Testis (tissue), 2 donors: Measurements from ENCODE around the gene FHOD3.

Experiments
- POLR2A ChIP-seq: fragments of 450-650 bp; IDR thresholded peaks from one replicate; pipeline ENCODE4 v1.6.1; 2017; ENCODE audit warnings: antibody characterized with exemption, mild to moderate bottlenecking, moderate library complexity
- TF ChIP-seq, protein P1 (sequence below), 3 experiments: fragments of 450-650 bp in 2 of 3; fragments of 200-600 bp in 1 of 3; sonication (generic) in 1 of 3; IDR thresholded peaks; one replicate each; pipeline ENCODE4 v1.5.1; 2016 to 2019; ENCODE audit warnings: antibody characterized with exemption in 3 of 3, mild to moderate bottlenecking in 2 of 3, moderate library complexity in 1 of 3

- TF ChIP-seq, protein P1, sequence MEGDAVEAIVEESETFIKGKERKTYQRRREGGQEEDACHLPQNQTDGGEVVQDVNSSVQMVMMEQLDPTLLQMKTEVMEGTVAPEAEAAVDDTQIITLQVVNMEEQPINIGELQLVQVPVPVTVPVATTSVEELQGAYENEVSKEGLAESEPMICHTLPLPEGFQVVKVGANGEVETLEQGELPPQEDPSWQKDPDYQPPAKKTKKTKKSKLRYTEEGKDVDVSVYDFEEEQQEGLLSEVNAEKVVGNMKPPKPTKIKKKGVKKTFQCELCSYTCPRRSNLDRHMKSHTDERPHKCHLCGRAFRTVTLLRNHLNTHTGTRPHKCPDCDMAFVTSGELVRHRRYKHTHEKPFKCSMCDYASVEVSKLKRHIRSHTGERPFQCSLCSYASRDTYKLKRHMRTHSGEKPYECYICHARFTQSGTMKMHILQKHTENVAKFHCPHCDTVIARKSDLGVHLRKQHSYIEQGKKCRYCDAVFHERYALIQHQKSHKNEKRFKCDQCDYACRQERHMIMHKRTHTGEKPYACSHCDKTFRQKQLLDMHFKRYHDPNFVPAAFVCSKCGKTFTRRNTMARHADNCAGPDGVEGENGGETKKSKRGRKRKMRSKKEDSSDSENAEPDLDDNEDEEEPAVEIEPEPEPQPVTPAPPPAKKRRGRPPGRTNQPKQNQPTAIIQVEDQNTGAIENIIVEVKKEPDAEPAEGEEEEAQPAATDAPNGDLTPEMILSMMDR (IDR thresholded peaks at IDR 0.05), result no peak
- no peak for TF ChIP-seq POLR2A
Observed at GRCh38 chr18:36511791-36512352, 214.4 kb downstream of the FHOD3 start.
